Stromal cell of bone marrow (primary cell): ENCODE results near the gene TUBA4B.

Experiments used
- DNase-seq: peaks from one replicate; pipeline ENCODE4 v3.0.0-alpha.2; 2012; ENCODE audit warnings: low read depth

TUBA4B gene

GRCh38 chr2:219218732-219219701, 34.0 kb upstream of the TUBA4B start, which contains the start of gene ABCB6:
Gene ABCB6, minus strand, starts transcription at chr2:219218958. Its CDS starts 285 bp downstream, at chr2:219218673.
- DNase-seq: peak; percentile 95

DNA sequence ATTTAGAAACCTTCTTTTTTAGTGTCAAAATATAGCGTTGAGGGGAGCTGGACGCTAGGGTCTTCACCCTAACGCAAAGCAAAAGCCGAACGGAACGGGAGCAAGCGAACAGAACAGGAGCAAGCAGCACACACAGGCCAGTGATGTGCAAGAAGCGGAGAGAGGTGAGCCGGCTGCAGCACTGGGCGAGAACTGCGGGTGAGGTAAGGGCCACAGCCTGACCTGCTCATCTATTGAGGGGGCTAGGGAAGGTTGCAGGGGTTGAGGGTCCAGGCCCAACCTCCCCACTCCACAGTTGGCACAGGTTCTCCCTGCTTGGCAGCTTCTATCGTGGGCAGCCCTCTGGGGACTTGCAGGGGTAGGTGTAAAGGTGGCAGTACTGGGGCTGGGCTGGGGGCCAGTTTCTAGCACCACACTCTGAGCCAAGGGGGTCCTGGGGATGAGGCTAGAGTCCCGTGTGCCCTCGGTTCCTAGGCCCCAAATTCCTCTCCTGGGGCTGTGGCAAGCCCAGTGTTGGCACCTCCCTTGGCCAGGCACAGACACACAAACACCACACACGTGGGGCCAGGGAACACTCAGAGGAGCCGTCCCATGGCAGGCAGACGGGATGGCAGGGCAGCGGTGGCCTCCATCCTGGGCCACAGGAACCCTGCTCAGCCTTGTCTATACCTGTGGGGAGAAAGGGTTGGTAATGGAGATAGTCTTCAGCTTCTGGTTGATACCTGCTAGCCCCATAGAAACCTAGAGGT, 33.1 kb upstream of the TUBA4B start:
- DNase-seq: no peak

DNA sequence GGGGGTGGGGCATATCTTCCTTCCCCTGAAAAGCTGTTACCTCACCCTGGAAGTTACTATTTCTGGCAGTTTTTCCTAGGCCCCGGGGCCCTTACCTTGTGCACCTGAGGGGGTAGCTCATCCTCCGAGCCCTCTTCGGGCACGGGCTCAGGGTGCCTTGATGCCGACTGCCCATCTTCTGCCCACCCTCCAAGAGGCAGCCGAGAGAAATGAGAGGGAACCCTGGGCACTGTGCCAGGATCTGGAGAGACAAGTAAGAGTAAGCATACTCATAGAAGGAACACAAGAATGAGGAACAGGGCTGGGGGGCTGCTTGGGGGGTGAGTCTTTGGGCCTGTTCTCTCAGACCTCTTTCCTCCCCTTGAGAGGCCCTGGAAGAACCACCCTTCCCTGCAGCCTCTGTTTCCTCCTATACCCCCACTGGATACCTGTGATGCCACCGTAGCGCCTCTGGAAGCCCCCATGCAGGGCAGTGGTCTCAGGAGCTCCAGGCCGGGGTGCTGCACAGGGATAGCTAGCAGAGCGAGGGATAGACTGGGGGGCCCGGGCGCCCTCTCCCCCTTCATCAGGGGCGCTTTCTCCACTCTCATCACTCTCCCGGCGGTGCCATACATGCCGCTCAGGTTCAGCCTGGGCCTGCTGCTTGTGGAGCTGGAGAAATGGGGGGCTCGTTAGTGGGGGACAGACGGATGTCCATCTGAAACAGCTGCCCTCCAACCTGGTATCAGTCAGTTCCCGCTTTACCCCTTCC, 32.2 kb upstream of the TUBA4B start:
- DNase-seq: no peak

GRCh38 chr2:219221957-219222518, 31.0 kb upstream of the TUBA4B start:
- no peak for DNase-seq

- DNase-seq: no peak
Observed at GRCh38 chr2:219223831-219224610, 29.0 kb upstream of the TUBA4B start.

GRCh38 chr2:219225350-219225749, 27.7 kb upstream of the TUBA4B start:
- DNase-seq: no peak

DNA sequence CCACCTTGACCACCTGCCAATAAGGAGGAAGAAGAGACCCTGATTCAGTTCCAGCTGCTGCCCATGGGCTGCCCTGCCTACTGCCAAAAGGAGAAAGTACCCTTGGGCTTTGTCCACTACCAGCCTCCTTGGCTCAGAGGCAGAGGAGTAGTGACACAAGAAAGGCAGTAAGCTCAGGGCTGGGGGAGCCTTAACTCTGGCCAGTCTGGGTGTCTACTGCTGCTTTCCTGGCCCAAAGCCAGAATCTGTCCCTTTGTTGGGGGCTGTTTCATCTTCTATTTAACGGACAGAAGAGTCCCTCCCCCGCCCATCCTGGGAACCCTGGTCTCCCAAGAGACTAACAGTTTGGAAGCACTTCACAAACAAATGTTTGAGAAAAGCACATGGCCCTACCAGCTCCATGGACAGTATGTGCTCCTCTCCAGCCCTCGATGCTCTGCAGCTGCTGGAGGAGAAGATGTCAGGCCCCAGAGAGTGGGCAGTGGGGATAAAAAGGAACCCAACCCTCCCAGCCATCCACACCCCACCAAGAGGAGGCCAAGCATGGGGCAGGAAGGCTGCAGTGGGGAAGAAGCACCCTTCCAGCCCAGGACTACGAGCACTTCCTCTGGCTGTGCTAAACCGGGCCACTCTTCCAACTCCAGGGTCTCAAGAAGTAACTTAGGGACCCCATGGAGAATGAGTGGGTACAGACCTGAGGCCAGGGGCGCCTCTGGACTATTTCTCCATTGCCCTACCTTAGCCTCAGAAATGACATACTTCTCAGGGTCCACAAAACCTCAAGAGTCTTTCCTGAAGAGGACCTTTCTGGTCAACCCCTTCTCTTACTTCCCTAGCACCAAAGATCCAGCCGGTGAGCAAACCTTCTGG, 24.8 kb upstream of the TUBA4B start:
- no peak for DNase-seq

GRCh38 chr2:219228911-219229304, 24.1 kb upstream of the TUBA4B start:
- no peak for DNase-seq

DNA sequence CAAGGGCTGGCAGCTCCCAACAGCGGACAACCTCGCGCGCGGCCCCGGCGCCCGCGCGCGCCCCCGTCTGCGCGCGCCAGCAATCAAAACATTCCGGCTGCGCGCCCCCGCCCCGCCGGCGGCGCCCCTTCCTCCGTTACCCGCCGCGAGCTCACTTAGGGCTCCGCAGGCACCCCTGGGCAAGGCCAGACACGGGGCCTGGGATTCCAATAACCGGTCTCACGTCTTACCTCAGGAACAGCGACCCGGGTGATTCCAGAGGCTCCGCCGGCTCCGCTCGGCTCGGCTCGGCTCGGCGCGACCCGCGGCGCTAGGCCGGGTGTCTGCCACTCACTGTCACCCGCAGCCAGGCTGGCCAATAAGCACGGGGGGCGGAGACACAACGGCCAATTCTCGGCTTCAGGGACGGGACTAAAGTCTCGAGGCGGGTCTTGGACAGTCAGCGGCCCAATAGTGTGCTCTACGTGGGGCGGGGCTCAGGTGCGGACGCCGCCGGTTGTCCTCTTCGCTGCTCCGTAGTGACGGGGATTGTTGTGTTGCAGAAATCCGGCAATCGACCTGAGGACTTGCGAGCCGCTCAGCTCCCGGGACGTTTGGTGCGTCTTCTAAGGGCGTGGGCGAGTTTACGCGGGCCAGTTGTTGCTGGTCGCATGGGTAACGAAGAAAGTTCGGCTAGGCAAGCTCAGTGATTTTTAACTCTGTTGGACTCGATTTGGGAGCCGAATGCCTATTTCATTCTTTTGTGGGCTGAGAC, 23.6 kb upstream of the TUBA4B start, which contains the start of the genes ANKZF1 and ATG9A:
ANKZF1 (plus strand) TSS at position 502 of the 754 bp plus-strand sequence. CDS start 452 bp downstream, outside the sequence.
ATG9A (minus strand) TSS at position 332 of the 754 bp plus-strand sequence. CDS start 1,612 bp downstream, outside the sequence.
- DNase-seq: peak; percentile 99

GRCh38 chr2:219230059-219230540, 22.9 kb upstream of the TUBA4B start:
- DNase-seq: no peak

- no peak for DNase-seq
Observed at GRCh38 chr2:219234331-219234730, 18.7 kb upstream of the TUBA4B start.

DNA sequence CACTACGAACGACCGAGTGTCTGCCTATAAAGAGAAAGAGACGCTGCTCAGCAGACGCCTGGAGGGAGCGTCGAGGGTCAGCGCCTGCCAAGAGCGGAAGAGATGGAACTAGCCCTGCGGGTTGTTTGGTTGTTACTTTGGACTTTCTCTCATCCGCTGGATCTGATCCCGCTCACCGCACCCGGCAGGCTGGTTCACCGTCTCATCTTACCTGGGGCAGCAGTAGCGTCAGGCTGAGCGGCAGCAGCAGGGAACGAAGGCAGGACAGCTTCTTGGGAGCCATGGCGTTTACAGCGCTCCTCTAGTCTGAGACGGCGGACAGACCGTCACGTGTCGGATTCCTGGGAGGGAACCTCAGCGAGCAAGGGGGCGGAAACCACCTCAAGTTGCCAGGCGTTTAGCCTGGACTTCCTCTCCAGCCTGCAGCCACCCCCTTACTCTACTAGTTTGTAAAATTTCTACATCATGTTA, 9.7 kb upstream of the TUBA4B start:
- no peak for DNase-seq

DNA sequence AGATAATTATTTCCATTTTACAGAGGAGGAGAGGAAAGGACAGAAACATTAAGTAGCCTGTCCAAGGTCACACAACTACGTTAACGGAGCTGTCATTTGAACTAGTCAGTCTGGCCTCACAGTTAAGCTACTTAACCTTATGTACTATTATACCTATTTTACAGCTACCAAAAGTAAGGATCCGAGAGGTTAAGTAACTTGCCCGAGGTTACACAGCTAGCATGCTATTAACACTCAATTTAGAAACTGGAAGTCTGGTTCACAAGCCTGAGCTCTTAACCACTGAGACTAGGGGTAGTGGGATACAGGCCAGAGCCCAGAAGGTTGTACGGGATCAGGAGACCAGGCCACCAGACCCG, 8.3 kb upstream of the TUBA4B start:
- DNase-seq: no peak

- DNase-seq: peak; percentile 87
Observed at GRCh38 chr2:219245148-219245898, 7.7 kb upstream of the TUBA4B start, which contains the start of the genes GLB1L and STK16. Gene GLB1L, minus strand, starts transcription at chr2:219245444. Its CDS starts 1,871 bp downstream, at chr2:219243573. Gene STK16, plus strand, starts transcription at chr2:219245479. Its CDS starts 521 bp downstream, at chr2:219246000.

- no peak for DNase-seq
Observed at GRCh38 chr2:219245899-219246230, 7.2 kb upstream of the TUBA4B start.

GRCh38 chr2:219246559-219246958, 6.5 kb upstream of the TUBA4B start:
- DNase-seq: no peak

DNA sequence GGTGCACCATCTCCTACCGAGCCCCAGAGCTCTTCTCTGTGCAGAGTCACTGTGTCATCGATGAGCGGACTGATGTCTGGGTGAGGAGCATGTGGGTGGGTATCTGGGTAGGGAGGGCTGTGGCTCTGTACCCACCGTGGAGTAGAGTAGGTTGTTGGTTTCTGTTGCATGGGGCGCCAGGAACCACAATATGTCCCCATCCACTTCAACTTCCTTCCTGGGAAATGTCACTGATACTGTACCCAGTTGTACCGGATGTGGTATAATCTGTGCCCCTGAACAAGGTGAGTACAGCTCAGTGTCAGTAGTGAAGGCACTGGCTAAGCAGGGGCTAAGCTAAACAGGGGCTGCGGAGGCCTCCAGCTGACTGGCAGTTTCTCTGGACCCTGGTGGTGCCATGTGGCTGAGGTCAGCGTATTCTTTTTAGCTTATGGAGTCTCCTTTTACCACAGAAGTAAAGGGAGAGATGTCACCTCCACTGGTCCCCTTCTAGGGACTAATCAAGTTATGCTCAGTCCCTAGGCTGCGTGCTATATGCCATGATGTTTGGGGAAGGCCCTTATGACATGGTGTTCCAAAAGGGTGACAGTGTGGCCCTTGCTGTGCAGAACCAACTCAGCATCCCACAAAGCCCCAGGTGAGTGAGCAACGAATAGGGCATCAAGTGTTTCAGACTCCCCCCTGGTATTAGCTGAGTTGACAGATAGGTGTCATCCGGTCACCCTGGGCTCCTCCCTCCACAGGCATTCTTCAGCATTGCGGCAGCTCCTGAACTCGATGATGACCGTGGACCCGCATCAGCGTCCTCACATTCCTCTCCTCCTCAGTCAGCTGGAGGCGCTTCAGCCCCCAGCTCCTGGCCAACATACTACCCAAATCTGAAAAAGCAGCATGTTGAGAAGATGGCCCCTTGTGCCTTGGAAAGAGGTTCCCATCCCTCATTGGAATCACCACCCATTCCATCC, 5.1 kb upstream of the TUBA4B start:
- no peak for DNase-seq
